Mammary epithelial cell (primary cell): Measurements from ENCODE around the gene PELI2.

Experiments used
- EZH2 ChIP-seq: IDR thresholded peaks from 2 replicates; pipeline ENCODE4 v1.6.1; 2012; ENCODE audit warnings: low read length, inconsistent platforms, borderline replicate concordance
- TF ChIP-seq, protein P1 (sequence below), 2 donors: IDR thresholded peaks in 1 of 2; conservative IDR thresholded peaks in 1 of 2; 2 replicates each; pipeline ENCODE4 v1.5.1; 2011 to 2012; ENCODE audit warnings: inconsistent platforms in 2 of 2, low read length in 2 of 2, mild to moderate bottlenecking in 2 of 2, control low read depth in 1 of 2, low read depth in 1 of 2; ENCODE audit not compliant: insufficient read depth in 1 of 2; ENCODE audit errors: extremely low read depth in 1 of 2

DNA sequence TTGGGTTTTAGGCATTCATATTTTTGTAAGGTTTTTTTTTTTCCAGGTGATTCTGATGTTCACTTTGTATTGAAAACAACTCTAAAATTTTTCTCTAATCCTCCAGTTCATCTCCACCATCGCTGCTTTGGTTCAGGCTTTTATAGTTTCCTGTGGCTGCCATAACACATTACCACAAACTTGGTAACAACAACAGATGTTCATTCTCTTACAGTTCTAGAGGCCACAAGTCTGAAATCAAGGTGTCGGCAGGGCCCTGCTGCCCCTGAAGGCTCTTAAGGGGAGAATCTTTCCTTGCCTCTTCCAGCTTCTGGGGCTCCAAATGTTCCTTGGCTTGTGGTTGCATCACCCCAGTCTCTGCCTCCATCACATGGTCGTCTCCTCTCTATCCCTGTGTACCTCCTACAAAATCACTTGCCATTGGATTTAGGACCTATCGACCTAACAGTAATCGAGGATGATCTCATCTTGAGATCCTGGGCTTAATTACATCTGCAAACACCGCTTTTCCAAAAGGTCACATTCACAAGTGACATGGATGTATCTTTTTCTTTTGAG, 55.2 kb downstream of the PELI2 start:
- TF ChIP-seq, protein P1, sequence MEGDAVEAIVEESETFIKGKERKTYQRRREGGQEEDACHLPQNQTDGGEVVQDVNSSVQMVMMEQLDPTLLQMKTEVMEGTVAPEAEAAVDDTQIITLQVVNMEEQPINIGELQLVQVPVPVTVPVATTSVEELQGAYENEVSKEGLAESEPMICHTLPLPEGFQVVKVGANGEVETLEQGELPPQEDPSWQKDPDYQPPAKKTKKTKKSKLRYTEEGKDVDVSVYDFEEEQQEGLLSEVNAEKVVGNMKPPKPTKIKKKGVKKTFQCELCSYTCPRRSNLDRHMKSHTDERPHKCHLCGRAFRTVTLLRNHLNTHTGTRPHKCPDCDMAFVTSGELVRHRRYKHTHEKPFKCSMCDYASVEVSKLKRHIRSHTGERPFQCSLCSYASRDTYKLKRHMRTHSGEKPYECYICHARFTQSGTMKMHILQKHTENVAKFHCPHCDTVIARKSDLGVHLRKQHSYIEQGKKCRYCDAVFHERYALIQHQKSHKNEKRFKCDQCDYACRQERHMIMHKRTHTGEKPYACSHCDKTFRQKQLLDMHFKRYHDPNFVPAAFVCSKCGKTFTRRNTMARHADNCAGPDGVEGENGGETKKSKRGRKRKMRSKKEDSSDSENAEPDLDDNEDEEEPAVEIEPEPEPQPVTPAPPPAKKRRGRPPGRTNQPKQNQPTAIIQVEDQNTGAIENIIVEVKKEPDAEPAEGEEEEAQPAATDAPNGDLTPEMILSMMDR (conservative IDR thresholded peaks at IDR 0.05 in 1 of 2, IDR thresholded peaks at IDR 0.05 in 1 of 2; ENCODE audit: extremely low read depth in 1 of 2, insufficient read depth in 1 of 2, low read depth in 1 of 2, low read length in 2 of 2): no peak
- TF ChIP-seq EZH2: no peak
